Loucy (cell line): ENCODE measurements around the gene RPL41.

Source experiments
- EZH2phosphoT487 ChIP-seq: fragments of 200-600 bp; IDR thresholded peaks from 2 replicates; pipeline ENCODE4 v1.6.1; 2018; ENCODE audit warnings: antibody characterized with exemption, mild to moderate bottlenecking, moderate library complexity, borderline replicate concordance
- TF ChIP-seq, protein P1 (sequence below): fragments of 200-600 bp; sonication (generic); conservative IDR thresholded peaks from 2 replicates; pipeline ENCODE4 v1.5.1; 2014; ENCODE audit warnings: mild to moderate bottlenecking, antibody characterized with exemption, low read length

DNA sequence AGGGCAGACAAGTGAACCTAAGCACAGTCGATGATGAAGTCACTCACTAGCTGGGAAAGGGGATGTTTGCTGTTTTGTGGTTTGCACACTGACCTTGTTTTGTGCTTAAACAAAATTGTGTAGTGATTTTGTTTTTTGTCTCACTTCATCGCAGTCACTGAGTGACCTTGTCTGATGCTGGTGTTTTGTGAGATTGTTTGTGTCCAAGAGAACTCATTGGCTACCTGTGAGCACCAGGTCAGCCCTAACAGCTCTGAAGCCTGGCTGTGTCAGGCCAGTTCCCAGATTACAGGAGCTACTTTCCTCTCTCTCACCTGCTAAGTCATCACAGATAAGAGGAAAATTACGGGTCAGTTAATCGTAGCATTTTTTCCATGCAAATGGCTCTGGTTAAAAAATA is 7.7 kb downstream of the RPL41 start:
- TF ChIP-seq, protein P1, sequence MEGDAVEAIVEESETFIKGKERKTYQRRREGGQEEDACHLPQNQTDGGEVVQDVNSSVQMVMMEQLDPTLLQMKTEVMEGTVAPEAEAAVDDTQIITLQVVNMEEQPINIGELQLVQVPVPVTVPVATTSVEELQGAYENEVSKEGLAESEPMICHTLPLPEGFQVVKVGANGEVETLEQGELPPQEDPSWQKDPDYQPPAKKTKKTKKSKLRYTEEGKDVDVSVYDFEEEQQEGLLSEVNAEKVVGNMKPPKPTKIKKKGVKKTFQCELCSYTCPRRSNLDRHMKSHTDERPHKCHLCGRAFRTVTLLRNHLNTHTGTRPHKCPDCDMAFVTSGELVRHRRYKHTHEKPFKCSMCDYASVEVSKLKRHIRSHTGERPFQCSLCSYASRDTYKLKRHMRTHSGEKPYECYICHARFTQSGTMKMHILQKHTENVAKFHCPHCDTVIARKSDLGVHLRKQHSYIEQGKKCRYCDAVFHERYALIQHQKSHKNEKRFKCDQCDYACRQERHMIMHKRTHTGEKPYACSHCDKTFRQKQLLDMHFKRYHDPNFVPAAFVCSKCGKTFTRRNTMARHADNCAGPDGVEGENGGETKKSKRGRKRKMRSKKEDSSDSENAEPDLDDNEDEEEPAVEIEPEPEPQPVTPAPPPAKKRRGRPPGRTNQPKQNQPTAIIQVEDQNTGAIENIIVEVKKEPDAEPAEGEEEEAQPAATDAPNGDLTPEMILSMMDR, result no peak
- no peak for TF ChIP-seq EZH2phosphoT487
